UCSD-AML1 (cell line): ENCODE measurements around the gene ACSS1.

ENCODE experiments used
- DNase-seq: peaks from one replicate; lab custom pipeline; 2025; ENCODE audit not compliant: unreplicated experiment; lab: John Stamatoyannopoulos, UW

Gene ACSS1

DNA sequence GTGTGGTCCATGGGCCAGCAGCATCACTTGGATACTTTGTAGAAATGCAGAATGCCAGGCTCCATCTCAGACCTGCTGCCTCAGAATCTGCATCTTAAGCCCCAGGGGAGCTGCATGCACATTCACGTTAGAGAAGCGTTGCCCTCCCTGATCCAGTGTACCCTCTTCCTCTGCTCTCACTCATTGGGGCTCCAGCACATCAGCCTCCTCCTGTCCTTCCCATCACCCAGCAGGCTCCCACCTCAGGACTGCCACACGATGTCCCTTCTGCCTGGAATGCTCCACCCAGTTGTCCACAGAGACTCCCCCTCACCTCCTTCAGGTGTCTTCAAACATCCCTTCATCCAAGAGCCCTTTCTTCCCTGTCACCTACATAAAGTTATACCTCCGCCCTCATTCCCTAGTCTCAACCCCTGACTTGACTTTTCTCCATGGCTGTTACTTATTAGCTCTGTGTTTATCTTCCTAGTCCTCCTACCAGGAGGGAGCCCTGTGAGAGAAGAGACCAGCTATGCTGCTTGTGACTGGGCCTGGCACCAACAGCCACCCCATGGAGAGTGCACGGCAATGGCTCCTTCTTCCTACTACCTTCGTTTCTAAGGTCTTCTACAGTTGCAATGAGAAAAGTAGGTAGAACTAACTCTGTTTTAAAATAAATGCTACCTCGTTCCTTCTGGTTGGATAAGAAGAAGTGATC, 3.3 kb upstream of the ACSS1 start:
- no peak for DNase-seq

- no peak for DNase-seq
These were observed 2.0 kb upstream of the ACSS1 start for GRCh38 chr20:25059866-25060465.

DNA sequence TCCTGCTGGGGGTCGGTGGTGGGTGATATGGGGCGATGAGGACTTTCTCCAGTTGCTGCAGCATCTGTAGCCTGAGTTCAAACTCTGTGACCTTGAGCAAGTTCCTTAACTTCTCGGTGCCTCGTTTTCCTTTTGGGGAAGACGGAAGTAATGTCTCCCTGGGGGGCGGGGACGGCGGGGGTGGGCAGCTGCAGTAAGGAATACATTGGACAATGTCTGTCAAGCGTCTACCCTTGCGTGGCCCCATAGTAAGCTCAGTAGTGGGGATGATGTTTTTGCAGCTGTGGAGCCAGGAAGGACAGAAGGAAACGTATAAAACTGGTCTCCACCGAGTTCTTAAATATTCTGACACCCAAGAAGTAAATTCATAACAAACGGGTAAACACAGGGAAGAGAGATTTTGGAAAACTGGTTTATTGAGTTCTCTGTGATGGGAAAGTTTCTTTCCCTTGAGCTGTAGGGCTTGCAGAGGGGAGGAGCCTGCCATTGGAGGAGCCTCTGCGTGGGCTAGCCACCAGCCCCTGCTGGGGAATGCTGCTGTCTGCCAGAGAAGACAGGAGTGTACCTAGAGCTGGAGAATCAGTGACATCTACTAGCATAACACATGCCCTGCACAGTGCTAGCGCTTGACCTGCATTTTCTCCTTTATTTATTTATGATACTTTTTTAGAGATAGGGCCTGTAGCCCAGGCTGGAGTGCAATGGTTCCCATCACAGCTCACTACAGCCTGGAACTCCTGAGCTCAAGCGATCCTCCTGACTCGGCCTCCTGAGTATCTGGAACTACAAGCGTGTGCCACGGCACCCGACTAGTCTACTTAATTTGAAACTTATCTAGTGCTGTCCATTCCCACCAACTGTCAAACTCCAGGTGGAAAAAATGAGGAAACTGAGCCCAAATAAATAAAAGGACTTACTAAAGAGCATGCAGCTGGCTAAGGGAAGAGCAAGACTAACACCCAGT, 1.2 kb upstream of the ACSS1 start:
- DNase-seq, result no peak

DNA sequence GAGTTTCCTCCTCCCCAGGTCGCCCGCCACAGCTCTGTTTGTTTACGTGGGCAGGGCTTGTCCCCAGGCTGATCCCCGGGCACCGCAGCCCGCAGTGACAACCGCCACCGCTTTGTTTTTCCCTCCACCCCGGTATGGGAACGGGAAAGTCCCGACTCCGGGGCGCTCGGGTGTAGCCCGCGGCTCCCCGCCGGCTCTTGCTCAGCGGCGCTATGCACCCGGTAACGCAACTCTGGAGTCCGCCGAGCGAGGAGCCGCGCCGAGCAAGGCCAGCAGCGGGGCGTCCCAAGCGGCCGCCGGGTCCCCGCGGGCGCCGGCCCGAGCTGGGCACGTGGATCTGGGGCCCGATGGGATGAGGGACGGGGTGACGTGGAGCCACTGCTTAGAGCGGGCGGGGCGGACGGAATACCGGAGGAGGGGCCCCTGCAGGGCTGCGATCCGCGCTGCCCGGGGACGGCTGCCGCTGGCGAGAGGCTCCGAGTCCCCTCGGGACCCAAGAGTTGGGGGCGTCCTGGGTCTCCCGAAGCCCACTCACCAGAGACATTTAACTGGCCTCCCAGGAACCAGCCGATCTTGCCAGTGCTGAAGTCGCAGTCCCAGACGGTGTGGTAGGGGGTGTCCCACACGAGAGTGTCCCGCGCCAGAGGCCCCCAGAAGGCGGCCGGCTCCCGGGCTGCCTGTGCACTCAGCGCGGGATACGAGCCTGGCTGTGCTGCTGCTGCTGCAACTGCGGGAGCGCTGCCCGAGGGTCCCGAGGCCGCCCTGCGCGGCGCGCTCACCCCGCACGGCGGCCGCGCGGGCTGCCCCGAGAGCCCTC, 497 bp downstream of the ACSS1 start:
- peak; percentile 77 for DNase-seq

DNA sequence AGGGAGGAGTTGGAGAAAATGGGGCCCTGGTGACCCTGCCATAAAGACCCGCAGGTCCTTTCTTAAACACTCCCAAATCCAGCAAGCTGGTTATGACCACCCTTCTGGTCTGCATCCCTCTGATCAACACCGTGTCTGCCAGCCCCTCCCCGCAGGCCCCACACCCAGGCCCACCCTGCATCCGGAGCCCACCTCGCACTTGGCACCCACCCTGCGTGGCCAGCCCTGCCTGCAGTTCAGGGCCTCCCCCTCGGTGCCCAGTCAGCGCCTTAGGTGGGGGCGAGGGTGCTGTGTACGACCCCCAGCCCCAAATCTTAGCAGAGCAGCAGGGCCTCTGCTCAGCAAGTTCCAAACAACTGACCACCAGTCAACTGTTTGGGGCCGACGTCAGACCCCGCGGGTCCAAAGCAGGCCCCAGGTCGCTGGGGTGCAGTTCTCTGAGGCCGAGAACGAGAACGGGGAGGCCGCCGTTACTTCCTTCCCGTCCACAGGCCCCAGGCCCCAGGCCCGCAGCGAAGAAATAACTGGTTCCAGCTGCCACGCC, 1.2 kb downstream of the ACSS1 start:
- DNase-seq, result no peak

GRCh38 chr20:25055711-25056495, 2.0 kb downstream of the ACSS1 start:
- no peak for DNase-seq

DNA sequence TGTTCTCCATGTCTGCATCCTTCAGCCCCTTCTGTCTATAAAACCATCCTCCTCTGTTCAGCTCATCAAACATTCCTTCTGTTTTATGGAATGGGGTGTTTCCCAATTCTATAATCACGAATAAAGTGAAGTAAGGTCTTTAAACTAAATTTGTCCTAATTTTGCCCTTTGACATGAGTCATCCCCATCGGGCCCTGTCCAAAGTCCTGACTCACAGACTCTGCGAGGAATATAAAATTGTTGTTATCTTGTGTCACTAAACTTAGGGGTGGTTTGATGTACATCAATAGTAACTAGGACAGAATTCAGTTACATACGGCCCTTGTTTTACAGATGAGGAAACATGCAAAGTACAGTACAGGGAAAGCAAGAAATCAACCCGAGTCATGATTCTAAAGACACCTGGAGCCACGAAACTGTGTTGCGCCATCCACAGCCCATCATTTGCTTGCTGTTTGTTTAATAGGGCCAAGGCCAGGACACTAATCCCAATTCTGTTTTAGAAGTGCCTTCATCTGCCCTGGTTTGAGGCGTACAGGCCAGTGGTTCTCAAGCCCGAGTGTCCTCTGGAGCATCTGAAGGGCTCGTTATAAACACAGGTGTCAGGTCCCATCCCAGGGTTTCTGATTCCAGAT, 2.8 kb downstream of the ACSS1 start:
- DNase-seq, result no peak

- DNase-seq, result no peak
These were observed 3.7 kb downstream of the ACSS1 start for GRCh38 chr20:25054096-25054820.

- DNase-seq, result no peak
These were observed 4.5 kb downstream of the ACSS1 start for GRCh38 chr20:25053255-25054031.

GRCh38 chr20:25052255-25053194, 5.4 kb downstream of the ACSS1 start:
- no peak for DNase-seq

GRCh38 chr20:25051386-25052155, 6.4 kb downstream of the ACSS1 start:
- DNase-seq, result no peak

GRCh38 chr20:25050501-25051350, 7.2 kb downstream of the ACSS1 start:
- DNase-seq, result no peak

DNA sequence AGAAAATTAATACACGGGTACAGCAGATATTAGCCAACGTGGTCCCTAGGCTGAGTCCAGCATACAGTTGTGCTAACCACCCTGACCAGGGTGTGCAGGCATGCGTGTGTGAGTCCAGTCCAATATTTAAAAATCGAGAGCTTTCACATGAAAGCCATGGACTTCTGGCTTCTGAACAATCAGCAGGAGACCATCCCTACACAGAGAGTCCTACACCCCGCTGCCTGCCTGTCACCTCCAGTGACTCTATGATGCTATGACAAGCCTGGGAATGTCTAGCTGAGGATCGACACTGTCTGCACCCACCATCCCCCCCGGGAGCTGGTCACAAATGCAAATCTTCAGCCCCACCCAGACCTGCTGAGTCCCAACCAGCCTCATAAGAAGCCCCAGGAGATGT, 7.9 kb downstream of the ACSS1 start:
- no peak for DNase-seq

GRCh38 chr20:25049261-25050060, 8.5 kb downstream of the ACSS1 start:
- DNase-seq, result no peak
